Liver (tissue), 9 donors: Measurements from ENCODE around the gene NAA38. TPM values are rescaled to one million over a fixed set of nuclear protein-coding genes. Genes with fewer than 3 reads are reported as not detected.

Source experiments
- DNase-seq: peaks from one replicate; pipeline ENCODE4 v3.0.0-alpha.2; 2017; ENCODE audit warnings: low spot score
- H3K27ac ChIP-seq, 2 donors: one replicate each; pipeline ENCODE4 v1.7.0; 2013; ENCODE audit warnings: inconsistent platforms in 2 of 2, low read length in 2 of 2, control low read depth in 1 of 2, low read depth in 1 of 2, mild to moderate bottlenecking in 1 of 2
- H3K27me3 ChIP-seq, 4 donors: one replicate each; pipeline versions ENCODE4 v1.6.1 to v1.7.0; 2013; ENCODE audit warnings: low read length in 3 of 4, inconsistent platforms in 1 of 4, mild to moderate bottlenecking in 1 of 4, moderate library complexity in 1 of 4; ENCODE audit not compliant: control insufficient read depth in 4 of 4, insufficient read depth in 4 of 4
- H3K36me3 ChIP-seq, 4 donors: one replicate each; pipeline versions ENCODE4 v1.6.1 to v1.7.0; 2013; ENCODE audit warnings: low read length in 3 of 4, mild to moderate bottlenecking in 3 of 4, low read depth in 1 of 4, moderate library complexity in 1 of 4; ENCODE audit not compliant: control insufficient read depth in 4 of 4, insufficient read depth in 3 of 4
- H3K4me1 ChIP-seq, 4 donors: one replicate each; pipeline versions ENCODE4 v1.6.1 to v1.7.0; 2013; ENCODE audit warnings: low read length in 3 of 4, mild to moderate bottlenecking in 3 of 4, moderate library complexity in 1 of 4; ENCODE audit not compliant: control insufficient read depth in 4 of 4, insufficient read depth in 4 of 4
- H3K4me3 ChIP-seq, 3 donors: one replicate each; pipeline versions ENCODE4 v1.6.1 to v1.7.0; 2013; ENCODE audit warnings: low read length in 3 of 3, control low read depth in 1 of 3, low read depth in 1 of 3, mild to moderate bottlenecking in 1 of 3
- H3K9ac ChIP-seq, 2 donors: one replicate each; pipeline ENCODE4 v1.7.0; 2013; ENCODE audit warnings: low read length in 2 of 2, mild to moderate bottlenecking in 2 of 2, moderate library complexity in 2 of 2, control low read depth in 1 of 2, low read depth in 1 of 2
- H3K9me3 ChIP-seq, 4 donors: one replicate each; pipeline versions ENCODE4 v1.6.1 to v1.7.0; 2013; ENCODE audit warnings: low read length in 3 of 4; ENCODE audit not compliant: control insufficient read depth in 4 of 4
- ATF3 ChIP-seq: IDR thresholded peaks from 2 replicates; pipeline ENCODE4 v1.6.1; 2016; ENCODE audit warnings: antibody characterized with exemption
- CTCF ChIP-seq: fragments of 150-350 bp; IDR thresholded peaks from 2 replicates; pipeline ENCODE4 v1.5.1; 2017; ENCODE audit warnings: improper control_type of control experiment, low read depth, low read length; ENCODE audit not compliant: missing input control
- EGR1 ChIP-seq, 2 donors: IDR thresholded peaks; 2 replicates each; pipeline ENCODE4 v1.6.1; 2016 to 2018; ENCODE audit warnings: antibody characterized with exemption in 2 of 2, low read depth in 2 of 2
- FOXA1 ChIP-seq: IDR thresholded peaks from 2 replicates; pipeline ENCODE4 v1.6.1; 2016; ENCODE audit warnings: antibody characterized with exemption
- FOXA2 ChIP-seq: IDR thresholded peaks from 2 replicates; pipeline ENCODE4 v1.6.1; 2016; ENCODE audit warnings: antibody characterized with exemption
- GABPA ChIP-seq, 2 donors: IDR thresholded peaks in 1 of 2; conservative IDR thresholded peaks in 1 of 2; 2 replicates each; pipeline ENCODE4 v1.6.1; 2016; ENCODE audit warnings: antibody characterized with exemption in 2 of 2, mild to moderate bottlenecking in 1 of 2, moderate library complexity in 1 of 2
- HNF4A ChIP-seq, 2 donors: conservative IDR thresholded peaks; 2 replicates each; pipeline ENCODE4 v1.6.1; 2016; ENCODE audit warnings: antibody characterized with exemption in 2 of 2, mild to moderate bottlenecking in 2 of 2
- HNF4G ChIP-seq: IDR thresholded peaks from 2 replicates; pipeline ENCODE4 v1.6.1; 2016; ENCODE audit warnings: antibody characterized with exemption
- JUND ChIP-seq, 2 donors: IDR thresholded peaks; 2 replicates each; pipeline ENCODE4 v1.6.1; 2016; ENCODE audit warnings: antibody characterized with exemption in 2 of 2
- MAX ChIP-seq: IDR thresholded peaks from 2 replicates; pipeline ENCODE4 v1.6.1; 2016; ENCODE audit warnings: antibody characterized with exemption
- NR2F2 ChIP-seq: IDR thresholded peaks from 2 replicates; pipeline ENCODE4 v1.6.1; 2016; ENCODE audit warnings: antibody characterized with exemption
- RAD21 ChIP-seq, 2 donors: IDR thresholded peaks; 2 replicates each; pipeline ENCODE4 v1.6.1; 2016; ENCODE audit warnings: antibody characterized with exemption in 2 of 2, mild to moderate bottlenecking in 2 of 2
- REST ChIP-seq: IDR thresholded peaks from 2 replicates; pipeline ENCODE4 v1.6.1; 2016; ENCODE audit warnings: antibody characterized with exemption, mild to moderate bottlenecking
- RXRA ChIP-seq, 2 donors: IDR thresholded peaks; 2 replicates each; pipeline ENCODE4 v1.6.1; 2017 to 2018; ENCODE audit warnings: antibody characterized with exemption in 2 of 2, mild to moderate bottlenecking in 1 of 2
- SP1 ChIP-seq: IDR thresholded peaks from 2 replicates; pipeline ENCODE4 v1.6.1; 2018; ENCODE audit warnings: antibody characterized with exemption, mild to moderate bottlenecking
- TAF1 ChIP-seq: conservative IDR thresholded peaks from 2 replicates; pipeline ENCODE4 v1.6.1; 2016; ENCODE audit warnings: antibody characterized with exemption, mild to moderate bottlenecking
- YY1 ChIP-seq: IDR thresholded peaks from 2 replicates; pipeline ENCODE4 v1.6.1; 2016; ENCODE audit warnings: antibody characterized with exemption, mild to moderate bottlenecking
- ZBTB33 ChIP-seq: IDR thresholded peaks from 2 replicates; pipeline ENCODE4 v1.6.1; 2016; ENCODE audit warnings: antibody characterized with exemption
- WGBS: extraction: QIAGEN DNeasy Blood & Tissue Kit; methylation state at CpG from one replicate; pipeline ENCODE4 v1.1.7; 2013; 5-methylcytosine and 5-hydroxymethylcytosine counted together
- polyA plus RNA-seq, 2 donors: library from polyadenylated mRNA; stranded (reverse) in 1 of 2; unstranded in 1 of 2; fragments of 200-250 nt in 1 of 2; fragments of >200 nt in 1 of 2; fragmentation: Nextera tagmentation in 1 of 2; extraction: Ambion mirVana in 1 of 2; gene quantifications; one replicate each; pipeline versions ENCODE4 v1.2.1 to v1.2.3, GENCODE V29; 2013 to 2015
- total RNA-seq, 2 donors: library from RNA; depleted of rRNA; stranded (reverse); fragments of >200 nt; gene quantifications; one replicate each; pipeline ENCODE4 v1.2.3, GENCODE V29; 2014
- donor health status: healthy.
- donor health status: healthy.
- donor health status: healthy.
- donor health status: healthy.
- donor health status: healthy.

NAA38 gene
- total and polyA plus RNA-seq, 4 donors, result 24.3 to 118 (median 56.8) TPM

GRCh38 chr17:7842380-7843256 is 14.7 kb downstream of the NAA38 start:
- H3K9me3 ChIP-seq, result no peaks in the 10 kb centered on the region
- H3K27me3 ChIP-seq, result no peaks in the 10 kb centered on the region
- peak overlapping the region; percentile 96 to 100 for H3K9ac ChIP-seq
- peaks cover 0 to 52% (median 36%) of the 10 kb centered on the region in 4 donors for H3K4me1 ChIP-seq
- peak overlapping the region; percentile 66 to 94 (median 79) for H3K4me3 ChIP-seq
- TF ChIP-seq RAD21 (IDR thresholded peaks at IDR 0.05) (no peak), FOXA1 (no peak), MAX (peak; percentile 74), FOXA2 (no peak), HNF4G (no peak), CTCF (no peak), ZBTB33 (no peak), YY1 (peak; percentile 44), EGR1 (IDR thresholded peaks at IDR 0.05; ENCODE audit: low read depth in 2 of 2) (peak; percentile 43 to 81), NR2F2 (no peak), RXRA (IDR thresholded peaks at IDR 0.05) (peak; percentile 13 to 59), REST (no peak), ATF3 (peak; percentile 50), SP1 (no peak), GABPA (IDR thresholded peaks at IDR 0.05 in 1 of 2, conservative IDR thresholded peaks at IDR 0.05 in 1 of 2) (no peak), JUND (IDR thresholded peaks at IDR 0.05) (peak in 1 of 2 donors; percentile 58), HNF4A (conservative IDR thresholded peaks at IDR 0.05) (peak in 1 of 2 donors; percentile 3), TAF1 (no peak)
- peak; percentile 57 for DNase-seq
- H3K27ac ChIP-seq, result peak overlapping the region; percentile 99 to 100
- peaks cover 3 to 11% (median 7%) of the 10 kb centered on the region in 4 donors for H3K36me3 ChIP-seq
- WGBS, result under 1% methylated on average over 47 of the region's 47 CpGs
